GM13976 (cell line): Measurements from ENCODE around the gene TTBK2.
"Not testable (repeated sequence)": the region's sequence is repeated elsewhere in the genome, so short reads cannot be mapped to it uniquely, and the experiment has no call there.

ENCODE experiments used
- DNase-seq: peaks from one replicate; pipeline ENCODE4 v3.0.0; 2012; ENCODE audit warnings: low spot score
- in situ Hi-C: fragments of 300-500 bp; cut with MboI; formaldehyde crosslinking; loops from one replicate; pipeline ENCODE4 v1.12.0; 2022; ENCODE audit warnings: low sequenced_read_pairs, mixed read lengths, inconsistent platforms; ENCODE audit not compliant: unreplicated experiment
- TF ChIP-seq, protein P1 (sequence below): IDR thresholded peaks from 2 replicates; pipeline ENCODE4 v1.5.1; 2012; ENCODE audit warnings: borderline replicate concordance, mild to moderate bottlenecking; ENCODE audit not compliant: insufficient read depth; ENCODE audit errors: extremely low read depth, missing control alignments, control extremely low read depth

Gene TTBK2

DNA sequence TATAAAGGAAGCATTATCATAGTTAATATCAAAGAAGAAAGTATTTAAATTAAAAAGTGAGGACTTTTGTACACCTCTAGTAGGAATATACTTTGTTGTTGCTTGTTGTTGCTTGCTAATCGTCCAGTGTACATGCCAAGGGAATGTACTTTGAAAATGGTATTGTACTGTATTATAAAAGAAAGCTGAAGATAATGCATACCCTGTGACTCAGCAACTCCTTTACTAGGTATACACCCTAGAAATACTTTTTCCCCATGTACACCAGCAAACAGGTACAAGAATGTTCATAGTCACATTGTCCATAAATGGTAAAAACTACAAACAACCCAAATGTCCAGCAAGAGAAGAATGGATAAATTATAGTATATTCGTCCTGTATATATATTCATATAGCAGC is 12.0 kb downstream of the TTBK2 start:
- TF ChIP-seq, protein P1, sequence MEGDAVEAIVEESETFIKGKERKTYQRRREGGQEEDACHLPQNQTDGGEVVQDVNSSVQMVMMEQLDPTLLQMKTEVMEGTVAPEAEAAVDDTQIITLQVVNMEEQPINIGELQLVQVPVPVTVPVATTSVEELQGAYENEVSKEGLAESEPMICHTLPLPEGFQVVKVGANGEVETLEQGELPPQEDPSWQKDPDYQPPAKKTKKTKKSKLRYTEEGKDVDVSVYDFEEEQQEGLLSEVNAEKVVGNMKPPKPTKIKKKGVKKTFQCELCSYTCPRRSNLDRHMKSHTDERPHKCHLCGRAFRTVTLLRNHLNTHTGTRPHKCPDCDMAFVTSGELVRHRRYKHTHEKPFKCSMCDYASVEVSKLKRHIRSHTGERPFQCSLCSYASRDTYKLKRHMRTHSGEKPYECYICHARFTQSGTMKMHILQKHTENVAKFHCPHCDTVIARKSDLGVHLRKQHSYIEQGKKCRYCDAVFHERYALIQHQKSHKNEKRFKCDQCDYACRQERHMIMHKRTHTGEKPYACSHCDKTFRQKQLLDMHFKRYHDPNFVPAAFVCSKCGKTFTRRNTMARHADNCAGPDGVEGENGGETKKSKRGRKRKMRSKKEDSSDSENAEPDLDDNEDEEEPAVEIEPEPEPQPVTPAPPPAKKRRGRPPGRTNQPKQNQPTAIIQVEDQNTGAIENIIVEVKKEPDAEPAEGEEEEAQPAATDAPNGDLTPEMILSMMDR = no peak
- DNase-seq = no peak
- in situ Hi-C loops = no loop called here

DNA sequence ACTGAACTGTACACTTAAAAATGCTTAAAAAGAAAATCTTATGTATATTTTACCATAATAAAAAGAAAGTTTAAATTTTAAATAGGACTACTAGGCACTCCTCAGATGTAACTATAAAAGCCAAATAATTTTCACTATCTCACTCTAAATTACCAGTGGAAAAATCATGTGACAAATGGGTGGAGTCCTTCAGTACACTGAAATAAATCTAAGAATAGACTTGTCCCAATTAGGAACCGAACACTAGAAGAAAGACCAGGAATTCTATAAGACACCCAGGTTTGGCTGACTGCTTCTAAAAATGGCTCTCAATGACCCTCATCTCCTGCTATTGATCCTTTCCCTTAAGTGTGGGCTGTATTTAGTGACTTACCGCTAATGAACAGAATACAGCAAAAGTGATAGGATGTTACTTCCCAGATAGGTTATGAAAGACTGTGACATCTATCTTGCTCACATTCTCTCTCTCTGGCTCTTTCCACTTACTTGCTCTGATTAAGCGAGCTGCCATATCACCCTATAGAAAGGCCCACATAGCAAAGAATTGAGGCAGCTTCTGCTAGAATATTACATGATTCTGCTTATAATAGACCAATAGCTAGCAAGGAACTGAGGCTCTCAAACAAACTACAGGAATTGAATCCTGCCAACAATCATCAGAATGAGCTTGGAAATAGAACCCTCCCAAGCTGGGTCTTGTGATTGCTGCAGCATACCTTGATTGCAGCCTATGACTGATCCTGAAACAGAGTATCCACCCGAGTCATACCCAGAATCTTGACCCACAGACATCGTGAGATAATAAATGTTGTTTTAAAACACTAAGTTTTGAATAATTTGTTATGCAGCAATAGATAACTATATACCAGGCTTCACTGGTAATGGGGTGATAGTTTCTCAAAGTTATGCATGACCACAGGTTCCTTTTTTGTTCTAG is 16.9 kb downstream of the TTBK2 start:
- in situ Hi-C loops = no loop called here
- DNase-seq = no peak
- TF ChIP-seq, protein P1 = no peak

DNA sequence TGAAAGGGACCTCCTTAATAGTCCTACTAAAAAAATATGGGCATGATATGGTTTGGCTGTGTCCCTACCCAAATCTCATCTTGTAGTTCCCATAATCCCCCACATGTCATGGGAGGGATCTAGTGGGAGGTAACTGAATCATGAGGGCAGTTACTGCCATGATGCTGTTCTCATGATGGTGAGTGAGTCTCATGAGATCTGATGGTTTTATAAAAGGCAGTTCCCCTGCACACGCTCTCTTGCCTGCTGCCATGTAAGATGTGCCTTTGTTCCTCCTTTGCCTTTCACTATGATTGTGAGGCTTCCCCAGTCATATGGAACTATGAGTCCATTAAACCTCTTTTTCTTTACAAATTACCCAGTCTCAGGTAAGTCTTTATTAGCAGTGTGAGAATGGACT is 26.7 kb downstream of the TTBK2 start:
- in situ Hi-C loops, DNase-seq: not testable (repeated sequence)

DNA sequence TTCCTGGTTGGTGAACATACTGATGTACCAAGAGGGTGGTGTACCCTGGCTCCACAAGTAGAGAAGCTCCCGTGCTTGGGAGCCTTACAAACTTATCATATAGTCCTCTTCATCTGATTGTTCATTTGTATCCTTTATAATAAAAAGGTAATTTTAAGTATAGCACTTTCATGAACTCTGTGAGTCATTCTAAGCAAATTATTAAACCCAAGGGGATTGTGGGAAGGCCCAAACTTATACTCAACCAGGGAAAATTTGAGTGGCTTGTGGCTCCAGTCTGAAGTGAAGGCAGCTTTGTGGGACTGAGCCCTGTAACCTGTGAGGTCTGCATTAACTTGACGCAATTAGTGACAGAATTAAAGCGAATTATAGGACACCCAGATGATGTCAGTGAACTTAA is 29.0 kb downstream of the TTBK2 start:
- TF ChIP-seq, protein P1 = no peak
- in situ Hi-C loops = no loop called here
- DNase-seq = no peak

DNA sequence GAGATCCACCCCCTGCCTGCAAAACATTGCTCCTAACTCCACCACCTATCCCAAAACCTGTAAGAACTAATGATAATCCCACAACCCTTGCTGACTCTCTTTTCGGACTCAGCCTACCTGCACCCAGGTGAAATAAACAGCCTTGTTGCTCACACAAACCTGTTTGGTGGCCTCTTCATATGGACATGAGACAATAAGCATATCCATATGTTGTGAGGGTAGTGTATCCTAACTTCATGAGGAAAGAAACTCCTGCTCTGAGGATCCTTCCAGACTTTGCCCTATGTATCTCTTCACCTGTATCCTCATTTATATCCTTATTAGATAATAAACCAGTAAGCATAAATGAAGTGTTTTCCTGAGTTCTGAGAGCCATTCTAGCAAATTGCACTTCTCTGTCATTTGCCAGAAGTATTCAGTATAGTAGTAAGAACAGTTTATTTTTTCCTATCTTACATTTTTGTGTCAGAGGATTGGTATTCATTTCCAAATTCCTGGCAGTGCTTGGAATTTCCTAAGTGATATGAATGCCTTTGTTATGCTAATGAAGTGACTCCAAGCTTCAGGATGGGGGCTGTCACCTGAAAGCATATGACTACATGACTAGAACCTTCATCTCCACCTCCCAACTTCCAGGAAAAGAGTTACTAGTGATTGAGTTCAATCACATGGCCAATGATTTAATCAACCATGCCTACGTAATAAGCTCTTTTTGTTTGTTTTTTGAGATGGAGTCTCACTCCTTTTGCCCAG is 30.2 kb downstream of the TTBK2 start:
- in situ Hi-C loops = no loop called here
- DNase-seq = no peak
- TF ChIP-seq, protein P1 = no peak

DNA sequence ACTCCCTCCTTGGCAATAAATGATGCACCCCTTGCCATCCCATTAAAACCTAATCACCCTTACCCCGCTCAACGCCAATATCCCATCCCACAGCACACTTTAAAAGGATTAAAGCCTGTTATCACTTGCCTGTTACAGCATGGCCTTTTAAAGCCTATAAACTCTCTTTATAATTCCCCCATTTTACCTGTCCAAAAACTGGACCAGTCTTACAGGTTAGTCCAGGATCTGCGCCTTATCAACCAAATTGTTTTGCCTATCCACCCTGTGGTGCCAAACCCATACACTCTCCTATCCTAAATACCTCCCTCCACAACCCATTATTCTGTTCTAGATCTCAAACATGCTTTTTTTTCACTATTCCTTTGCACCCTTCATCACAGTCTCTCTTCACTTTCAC is 33.2 kb downstream of the TTBK2 start:
- DNase-seq, in situ Hi-C loops: not testable (repeated sequence)

DNA sequence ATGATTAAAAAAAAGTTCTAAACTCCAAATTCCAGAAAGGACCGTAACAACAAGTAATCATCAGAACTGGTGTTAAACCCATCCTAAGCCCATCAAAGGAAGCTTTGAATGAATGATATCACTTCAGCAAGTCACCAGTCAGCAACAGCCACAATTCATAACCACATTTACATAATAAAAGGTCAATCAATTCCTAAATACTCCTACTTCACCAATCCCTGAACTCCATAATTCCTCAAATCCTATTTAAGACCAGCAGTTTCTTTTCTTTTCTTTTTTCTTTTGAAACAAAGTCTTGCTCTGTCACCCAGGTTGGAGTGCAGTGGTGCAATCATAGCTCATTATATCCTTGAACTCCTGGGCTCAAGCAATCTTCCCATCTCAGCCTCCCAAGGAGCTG is 40.5 kb downstream of the TTBK2 start:
- TF ChIP-seq, protein P1 = no peak
- in situ Hi-C loops = no loop called here
- DNase-seq = no peak

DNA sequence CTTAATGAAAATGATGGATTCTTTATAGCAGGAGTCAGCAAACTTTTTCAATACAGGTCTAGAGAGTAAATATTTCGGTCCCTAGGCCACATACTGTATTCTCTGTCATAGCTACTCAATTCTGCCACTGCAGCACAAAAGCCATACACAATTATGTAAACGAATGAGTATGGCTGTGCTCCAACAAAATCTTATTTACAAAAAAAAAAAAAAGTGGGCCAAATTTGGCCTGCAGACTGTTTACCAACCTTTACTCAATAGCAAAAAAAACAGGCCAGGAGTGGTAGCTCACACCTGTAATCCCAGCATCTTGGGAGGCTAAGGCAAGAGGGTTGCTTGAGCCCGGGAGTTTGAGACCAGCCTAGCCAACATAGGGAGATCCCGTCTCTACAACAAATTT is 41.1 kb downstream of the TTBK2 start:
- TF ChIP-seq, protein P1 = no peak
- no peak for DNase-seq
- in situ Hi-C loops = no loop called here
